ENCODE results near the gene TFF3. TPM values are rescaled to one million over a fixed set of nuclear protein-coding genes. Genes with fewer than 3 reads are reported as not detected.

The TFF3 gene
- total RNA-seq, 2 donors from 2014 or later, result 21.1 to 24.4 TPM

DNA sequence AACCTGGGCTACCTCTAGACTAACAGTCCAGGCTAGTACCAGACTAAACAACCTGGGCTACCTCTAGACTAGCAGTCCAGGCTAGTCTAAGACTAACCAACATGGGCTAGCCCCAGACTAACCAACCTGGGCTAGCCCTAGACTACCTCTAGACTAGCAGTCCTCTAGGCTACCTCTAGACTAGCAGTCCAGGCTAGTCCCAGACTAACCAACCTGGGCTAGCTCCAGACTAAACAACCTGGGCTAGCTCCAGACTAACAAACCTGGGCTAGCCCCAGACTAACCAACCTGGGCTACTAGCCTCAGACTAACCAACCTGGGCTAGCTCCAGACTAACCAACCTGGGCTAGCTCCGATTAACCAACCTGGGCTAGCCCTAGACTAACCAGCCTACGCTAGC lies 33.6 kb upstream of the TFF3 start:
- DNase-seq (ENCODE audit: low spot score), result peak; percentile 5
- intact Hi-C loops (cut with DNase I), result no loop called here

DNA sequence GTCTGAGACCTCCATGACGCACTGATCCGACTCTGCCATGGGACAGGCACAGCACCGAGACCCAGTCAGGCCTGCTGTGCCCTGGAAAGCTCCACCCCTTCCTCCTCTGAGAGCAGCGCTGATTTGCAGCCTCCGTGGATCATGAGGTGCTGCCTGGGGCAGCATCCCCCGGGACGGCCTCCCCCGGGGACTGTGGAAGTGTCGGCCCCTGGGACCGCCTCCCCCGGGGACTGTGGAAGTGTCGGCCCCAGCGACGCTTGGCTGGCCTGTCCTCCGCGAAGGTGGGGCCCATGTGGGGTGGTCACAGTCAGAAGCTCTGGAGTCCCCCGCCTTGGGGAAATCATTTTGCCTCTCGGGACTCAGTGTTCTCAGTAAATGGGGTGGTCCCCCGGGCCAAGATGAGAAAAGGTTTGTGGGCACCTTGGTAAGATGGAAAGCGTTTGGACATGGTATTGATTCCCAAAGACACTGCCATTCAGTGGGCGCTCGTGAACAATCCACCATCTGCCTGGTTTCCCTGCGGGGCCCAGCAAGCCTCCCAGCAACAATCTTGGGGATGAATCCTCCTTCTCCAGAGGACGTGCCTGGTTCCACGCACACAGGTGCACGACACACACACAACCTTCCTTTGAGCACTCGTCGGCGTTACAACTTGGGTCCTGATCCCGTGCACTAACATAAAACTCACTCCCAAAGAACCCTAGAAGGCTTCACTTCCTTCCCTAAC lies 32.6 kb upstream of the TFF3 start:
- peak; percentile 67 for DNase-seq (ENCODE audit: low spot score)
- intact Hi-C loops (cut with DNase I), result no loop called here

DNA sequence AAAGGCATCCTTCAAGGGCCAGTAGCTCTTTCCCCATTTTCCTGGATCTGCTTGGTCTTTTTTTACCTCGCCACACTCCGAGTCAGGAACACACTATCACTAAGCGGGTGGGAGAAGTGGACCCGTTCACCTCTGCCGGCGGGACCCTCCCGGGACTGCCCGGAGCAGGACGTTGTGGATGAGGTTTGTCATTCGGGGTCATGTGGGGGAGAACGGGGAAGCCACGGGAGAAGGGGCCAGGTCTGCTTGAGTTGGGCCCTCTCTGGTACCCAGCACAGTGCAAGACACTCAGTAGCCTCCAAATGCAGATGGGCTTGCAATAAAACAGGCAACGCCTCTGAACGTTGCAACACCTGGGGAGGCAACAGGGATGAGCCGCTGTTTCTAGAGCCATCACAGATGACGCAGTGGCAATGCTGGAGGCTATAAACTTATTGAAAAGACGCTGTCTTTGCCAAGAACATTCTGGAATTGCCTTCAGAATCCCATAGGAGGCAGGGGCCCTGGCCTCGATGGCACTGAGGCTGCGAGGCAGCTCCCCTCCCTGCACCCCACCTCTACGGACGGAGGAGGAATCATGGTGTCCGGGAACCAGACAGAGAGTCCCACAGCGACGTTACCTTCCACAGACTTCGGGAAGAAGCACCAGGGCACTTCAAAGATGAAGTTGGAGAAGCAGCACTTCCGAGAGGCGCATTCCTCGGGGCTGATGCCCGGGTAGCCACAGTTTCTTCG lies 31.8 kb upstream of the TFF3 start:
- intact Hi-C loops (cut with DNase I), result no loop called here
- peak; percentile 47 for DNase-seq (ENCODE audit: low spot score)

DNA sequence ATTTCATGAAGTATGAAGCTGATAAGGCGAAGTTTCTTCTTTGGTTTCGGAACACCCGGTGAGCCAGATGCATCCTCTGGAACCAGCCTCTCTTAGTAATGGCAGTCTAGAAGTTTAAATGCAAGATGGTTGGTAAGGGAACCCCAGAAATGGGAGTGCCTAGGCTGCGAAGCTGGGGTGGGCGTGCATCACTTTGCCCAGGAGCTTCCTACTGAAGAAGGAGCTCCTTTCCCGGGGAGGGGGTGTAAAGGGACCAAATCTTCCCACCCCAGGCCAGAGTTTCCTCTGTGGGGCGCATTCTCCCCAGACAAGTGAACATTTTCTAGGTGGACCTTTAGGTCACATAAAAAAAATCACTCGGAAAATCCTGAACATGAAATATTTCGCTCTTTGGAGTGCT lies 31.2 kb upstream of the TFF3 start:
- intact Hi-C loops (cut with DNase I), result no loop called here
- peak; percentile 54 for DNase-seq (ENCODE audit: low spot score)

DNA sequence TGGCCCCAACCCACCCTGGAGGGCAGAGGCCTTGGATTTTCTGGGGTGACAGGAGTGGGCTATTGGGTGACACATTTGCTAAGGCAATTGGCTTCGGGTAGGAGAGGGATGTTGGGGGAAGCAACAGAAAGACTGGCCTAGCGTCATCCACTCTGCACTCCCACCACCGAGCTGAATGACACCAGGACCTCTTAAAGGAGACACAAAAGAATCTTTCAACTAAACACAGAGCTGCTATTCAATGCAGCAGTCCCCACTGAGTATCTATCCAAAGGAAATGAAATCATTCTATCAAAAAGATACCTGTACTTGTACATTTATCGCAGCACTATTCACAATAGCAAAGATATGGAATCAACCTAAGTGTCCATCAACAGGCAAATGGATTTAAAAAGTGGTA lies 29.4 kb upstream of the TFF3 start:
- intact Hi-C loops (cut with DNase I), result no loop called here
- peak; percentile 9 for DNase-seq (ENCODE audit: low spot score)

DNA sequence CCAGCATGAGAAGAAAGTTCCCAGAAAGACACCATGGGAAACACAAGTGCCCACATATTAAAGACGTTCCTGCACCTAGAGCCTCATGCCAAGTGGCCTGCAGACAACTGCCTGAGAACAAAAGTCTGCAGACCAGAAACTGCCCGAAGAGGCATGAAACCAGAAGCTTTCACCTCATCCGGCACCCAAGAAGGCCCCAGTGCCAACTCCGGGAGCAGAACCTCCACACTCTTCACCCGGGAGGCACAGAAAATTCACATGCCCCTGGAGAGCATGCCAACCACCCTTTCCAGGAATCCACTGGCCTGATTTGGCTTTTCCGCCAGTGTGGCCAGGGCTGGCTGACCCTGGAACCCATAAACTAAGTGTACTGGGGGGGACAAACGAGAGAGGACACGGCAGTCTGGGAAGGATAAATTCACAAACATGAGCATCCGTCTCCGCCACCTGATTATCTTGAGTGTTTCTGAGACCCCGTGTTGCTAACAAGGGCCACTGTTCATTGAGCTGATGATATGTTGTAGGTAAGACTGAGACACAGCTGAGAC lies 28.8 kb upstream of the TFF3 start:
- intact Hi-C loops (cut with DNase I), result no loop called here
- peak; percentile 57 for DNase-seq (ENCODE audit: low spot score)

DNA sequence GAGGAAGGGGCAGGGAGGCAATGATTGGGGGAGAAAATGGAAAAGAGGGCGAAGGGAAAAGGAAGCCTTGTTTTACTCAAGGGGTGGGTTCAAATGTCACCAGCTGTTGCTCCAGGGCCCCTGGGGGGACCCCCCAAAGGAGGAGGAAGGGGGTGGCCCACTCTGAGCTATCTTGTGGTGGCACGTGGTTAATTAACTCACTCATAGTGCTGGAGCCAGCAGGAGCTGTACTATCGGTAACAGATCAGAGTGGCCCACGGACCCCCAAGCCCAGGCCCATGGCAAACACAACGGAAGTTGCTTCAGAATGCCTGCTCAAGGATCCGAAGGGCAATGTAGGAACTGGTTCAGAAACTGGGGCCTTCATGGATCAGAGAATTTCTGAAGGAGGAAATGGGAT lies 28.3 kb upstream of the TFF3 start:
- peak; percentile 56 for DNase-seq (ENCODE audit: low spot score)

DNA sequence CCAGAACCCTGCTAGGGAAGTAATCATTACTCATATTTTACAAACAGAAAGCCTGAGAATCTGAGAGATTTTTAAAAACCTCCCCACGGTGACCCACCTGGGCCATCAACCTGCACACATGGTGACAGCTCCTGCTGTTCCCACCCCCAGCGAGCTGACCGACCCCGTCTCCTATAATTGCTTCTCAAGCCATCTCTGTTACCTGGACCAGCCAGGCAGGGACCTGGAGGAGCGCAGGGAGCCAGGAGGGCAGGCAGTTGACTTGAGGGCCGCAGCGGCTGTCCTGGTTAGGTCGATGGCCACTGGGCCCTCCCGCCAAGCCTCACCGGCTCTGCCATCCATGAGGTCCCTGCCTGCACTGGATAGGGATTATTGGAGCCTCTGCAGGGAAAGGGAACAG lies 27.9 kb upstream of the TFF3 start:
- intact Hi-C loops (cut with DNase I), result no loop called here
- peak; percentile 46 for DNase-seq (ENCODE audit: low spot score)

More for the DNA sequence above, 28.3 kb upstream of the TFF3 start:
- intact Hi-C loops (cut with DNase I), result no loop called here

DNA sequence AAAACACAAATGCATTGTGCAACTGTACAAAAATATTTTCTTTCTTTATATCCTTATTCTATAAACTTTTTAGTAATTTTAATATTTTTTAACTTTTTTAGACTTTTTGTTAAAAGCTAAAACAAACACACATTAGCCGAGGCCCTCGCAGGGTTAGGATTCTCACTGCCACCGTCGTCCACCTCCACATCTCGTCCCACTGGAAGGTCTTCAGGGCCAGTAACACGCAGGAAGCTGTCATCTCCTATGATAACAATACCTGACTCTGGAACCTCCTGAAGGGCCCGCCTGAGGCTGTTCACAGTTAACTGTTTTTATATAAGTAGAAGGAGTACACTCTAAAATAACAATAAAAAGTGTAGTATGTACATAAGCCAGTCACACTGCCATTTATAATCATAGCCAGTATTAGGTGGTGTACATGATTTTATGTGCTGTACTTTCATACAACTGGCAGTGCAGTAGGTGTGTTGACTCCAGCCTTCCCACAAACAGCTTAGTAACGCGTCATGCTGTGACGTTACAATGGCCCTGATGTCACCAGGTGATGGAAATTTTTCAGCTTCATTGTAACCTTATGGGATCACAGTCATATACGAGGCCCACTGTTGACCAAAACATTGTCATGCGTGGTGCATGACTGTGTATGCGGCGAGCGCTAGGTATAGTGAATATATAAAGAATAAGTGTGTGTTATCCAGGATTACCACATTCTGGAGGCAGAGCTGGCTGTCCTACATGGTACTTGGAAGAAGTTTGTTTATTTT lies 26.8 kb upstream of the TFF3 start:
- intact Hi-C loops (cut with DNase I), result no loop called here
- peak; percentile 54 for DNase-seq (ENCODE audit: low spot score)

DNA sequence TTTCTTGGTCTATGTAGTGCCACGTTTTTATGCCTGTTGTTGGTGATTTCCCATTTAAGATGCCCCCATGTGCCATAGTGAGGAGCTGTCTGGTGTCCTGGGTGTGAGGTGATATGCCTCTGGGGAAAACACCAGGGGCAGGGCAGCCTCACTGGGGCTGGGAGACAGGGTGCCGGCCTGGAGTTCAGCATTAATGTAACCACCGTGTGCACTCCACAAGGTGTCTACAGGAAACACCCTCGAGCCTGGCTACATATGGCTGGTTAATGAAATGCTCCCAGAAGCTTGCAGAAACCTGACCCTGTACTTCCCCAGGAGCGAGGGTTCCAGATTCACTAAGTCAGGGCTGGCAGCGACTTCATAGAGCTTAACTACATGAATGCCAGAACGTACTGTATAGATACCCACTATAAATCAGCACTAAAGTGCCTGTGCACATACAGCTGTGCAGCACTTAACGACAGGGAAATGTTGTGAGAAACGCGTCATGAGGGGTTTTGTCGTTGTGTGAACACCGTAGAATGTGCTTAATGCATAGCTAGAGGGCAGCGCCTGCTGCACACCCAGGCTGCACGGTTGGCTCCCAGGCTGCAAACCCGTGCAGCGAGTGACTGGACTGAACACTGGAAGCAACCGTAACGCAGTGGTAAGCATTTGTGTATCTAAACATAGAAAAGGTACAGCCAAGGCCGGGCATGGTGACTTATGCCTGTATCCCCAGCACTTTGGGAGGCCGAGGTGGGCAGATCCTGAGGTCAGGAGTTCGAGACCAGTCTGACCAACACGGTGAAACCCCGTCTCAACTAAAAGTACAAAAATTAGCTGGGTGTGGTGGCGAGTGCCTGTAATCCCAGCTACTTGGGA lies 25.2 kb upstream of the TFF3 start:
- intact Hi-C loops (cut with DNase I), result no loop called here
- DNase-seq (ENCODE audit: low spot score), result peak; percentile 67

DNA sequence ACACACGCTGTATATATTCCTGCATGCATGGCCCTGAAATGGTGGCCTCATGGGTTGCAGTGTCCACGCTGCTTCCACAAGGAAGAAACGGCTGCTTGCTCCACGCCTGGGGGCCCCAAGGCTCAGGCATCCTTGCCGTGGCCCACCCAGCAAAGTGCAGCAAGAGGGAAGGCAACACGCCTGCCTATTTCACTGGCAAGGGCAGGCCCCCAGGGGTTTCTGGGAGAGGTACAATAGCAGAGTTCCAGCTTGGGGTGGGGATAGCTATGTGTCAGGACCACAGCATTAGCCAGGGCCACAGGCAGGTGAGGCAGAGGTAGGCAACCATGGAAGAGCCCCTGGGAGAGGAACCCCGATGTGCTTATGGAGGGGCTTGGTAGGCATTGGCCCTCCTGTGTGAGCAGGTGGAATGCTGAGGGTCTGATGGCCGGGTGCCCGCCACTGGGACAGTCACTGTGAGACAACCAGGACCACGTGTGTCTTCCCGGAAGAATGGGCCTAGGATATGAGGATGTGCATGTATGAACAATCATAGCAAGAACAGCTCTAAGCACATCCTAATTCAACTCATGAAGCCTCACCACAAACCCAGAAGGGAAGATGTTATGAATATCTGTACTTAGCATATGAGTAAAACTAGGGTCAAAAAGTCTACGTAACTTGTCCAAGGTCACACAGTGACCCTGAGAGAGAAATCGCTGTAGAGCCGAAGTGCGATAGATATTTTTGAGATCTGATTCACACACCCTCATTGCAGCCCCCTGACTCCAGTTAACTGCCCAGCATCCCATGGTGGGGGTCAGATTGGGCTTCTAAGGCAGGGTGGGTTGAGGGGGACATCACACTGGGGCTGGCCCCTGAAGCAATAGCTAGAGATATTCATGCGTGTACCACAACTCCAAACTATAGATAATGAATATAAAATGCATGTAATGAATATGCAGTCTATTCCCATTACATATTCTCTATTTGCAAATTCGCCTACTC lies 23.8 kb upstream of the TFF3 start:
- intact Hi-C loops (cut with DNase I), result no loop called here
- peak; percentile 70 for DNase-seq (ENCODE audit: low spot score)

DNA sequence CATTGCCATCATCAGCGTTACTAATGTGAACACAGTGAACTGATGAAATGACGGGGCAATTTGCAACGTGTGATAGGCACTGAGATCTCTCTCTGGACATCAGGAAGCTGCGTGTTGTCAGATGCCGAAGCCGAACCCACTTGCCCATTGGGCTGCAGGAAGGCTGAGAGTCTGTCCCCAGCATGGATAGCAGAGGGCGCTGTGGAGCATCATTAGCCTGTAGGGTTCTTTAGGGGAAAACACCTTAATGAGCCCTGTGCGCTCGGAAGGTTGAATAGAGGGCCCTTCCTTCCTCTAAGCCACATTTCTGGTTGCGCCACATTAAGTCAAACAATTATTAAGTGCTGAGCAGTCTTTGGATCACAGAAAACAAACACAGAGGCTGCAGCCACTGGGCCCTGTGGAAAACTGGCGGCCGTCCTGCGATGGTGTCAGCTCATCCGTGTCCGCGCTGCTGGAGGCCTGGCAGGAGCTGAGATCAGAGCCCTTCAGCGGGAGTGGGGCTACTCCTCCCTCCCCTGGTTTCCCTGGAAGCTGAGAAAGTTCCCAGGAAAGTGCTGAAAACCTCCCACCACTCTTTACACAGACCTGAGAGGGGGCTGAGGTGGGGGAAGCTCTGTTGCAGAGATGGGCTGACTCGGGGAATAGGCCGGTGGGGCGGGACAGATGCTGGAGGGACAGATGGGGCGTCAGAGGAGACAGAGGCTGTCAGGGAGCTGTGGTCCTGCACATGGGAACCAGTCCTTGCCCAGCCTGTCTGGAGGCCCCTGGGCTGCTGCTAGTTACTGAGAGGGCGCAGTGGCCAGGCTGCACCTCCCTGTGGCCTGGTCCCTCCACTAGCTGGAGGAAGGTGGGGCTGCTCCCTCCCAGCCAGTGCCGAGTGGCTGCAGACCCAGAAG lies 22.9 kb upstream of the TFF3 start:
- intact Hi-C loops (cut with DNase I), result no loop called here
- DNase-seq (ENCODE audit: low spot score), result peak; percentile 89

DNA sequence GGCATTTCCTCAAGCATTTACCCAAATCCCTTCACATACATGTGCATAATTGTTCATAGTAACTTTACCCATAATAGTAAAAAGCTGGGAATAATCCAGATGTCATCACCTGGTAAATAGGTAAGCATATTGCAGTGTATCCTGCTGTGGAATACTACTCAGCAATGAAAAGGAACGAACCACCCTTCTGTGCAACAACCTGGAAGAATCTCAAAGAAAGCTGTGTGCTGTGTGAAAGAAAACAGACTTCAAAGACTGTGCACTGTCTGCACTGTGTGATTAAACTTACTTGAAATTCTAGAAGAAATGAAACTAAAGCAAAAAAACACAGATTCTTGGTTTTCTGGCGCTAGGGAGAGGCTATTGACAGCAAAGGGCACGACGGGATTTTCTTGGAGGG lies 22.1 kb upstream of the TFF3 start:
- DNase-seq (ENCODE audit: low spot score), result no peak
- intact Hi-C loops (cut with DNase I), result no loop called here

DNA sequence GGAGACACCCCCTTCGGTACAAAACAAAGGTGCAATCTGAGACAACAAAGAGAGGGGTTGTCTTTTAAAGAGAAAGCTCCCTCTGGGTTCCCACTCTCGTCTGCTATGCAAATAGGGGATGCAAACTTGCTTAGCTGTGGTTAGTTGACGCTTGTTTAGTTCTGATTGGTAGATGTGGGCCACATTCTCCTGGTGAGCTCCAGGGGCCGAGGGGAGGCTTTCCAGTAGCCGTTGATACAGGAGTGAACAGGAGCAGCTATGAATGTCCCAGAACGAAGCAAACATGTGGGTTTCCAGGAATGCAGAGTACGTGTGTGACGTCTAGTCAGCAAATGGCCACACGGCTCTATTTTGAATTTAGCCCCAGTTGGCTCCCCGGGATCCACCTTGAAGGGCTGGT lies 20.8 kb upstream of the TFF3 start:
- intact Hi-C loops (cut with DNase I), result no loop called here

DNA sequence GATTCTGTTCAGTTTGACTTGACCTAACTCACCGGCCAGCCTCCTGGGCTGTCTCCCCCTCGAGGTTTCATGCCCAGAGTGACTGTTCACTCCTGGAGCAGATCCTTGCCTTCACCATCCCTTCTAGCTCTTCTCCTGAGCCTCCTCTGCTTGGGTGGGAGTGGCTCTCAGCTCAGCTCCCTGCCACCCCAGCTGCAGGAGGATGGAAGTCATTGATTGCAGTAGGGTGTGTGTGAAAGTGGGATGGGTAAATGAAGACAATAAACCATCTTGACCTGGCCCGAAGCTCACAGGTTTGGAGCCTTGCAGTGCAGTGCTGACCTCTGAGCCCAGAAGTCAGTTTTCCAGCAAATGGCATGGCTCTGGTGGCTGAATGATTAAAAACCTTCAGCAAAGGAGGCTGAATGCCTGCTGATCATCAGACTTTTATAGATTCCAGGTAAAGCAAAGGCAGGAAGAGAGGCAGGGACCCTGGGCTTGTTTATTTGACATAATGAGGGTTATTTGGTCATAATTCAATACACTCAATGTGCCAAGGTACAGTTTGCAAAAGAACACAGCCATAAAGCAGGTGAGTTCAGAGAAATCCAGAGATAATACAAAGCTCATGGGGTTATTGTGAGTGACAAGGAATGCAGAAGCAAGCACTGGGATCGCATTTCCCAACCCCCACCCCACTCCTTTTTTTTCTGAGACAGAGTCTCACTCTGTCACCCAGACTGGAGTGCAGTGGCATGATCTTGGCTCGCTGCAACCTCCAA lies 17.5 kb upstream of the TFF3 start:
- no peak for DNase-seq (ENCODE audit: low spot score)
- intact Hi-C loops (cut with DNase I), result no loop called here

More for the DNA sequence above, 20.8 kb upstream of the TFF3 start:
- peak; percentile 40 for DNase-seq (ENCODE audit: low spot score)

DNA sequence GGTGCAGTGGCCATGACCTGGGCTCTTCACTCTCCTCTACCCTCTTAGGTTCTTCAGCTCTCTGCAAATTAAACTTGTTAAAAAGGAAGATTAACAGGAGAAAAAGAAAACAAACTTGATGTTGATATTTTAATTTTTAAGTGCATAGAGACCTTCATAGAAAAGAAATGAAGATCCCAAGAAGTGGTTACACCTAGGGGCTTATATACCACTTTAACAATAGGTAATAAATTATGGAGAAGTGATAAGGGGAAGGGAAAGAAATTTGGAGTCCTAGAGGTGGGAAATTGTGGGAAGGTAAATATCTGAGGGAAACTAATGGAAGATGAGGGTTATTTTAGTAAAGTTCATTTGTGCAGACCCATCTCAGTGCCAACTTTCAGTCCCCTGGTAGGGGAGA lies 16.5 kb upstream of the TFF3 start:
- intact Hi-C loops (cut with DNase I), result no loop called here
- DNase-seq (ENCODE audit: low spot score), result no peak

All from posterior vena cava (tissue), 2 donors.